Astrocyte of the spinal cord (primary cell): ENCODE results near the gene TNS4.

Source experiments
- DNase-seq: peaks from one replicate; pipeline ENCODE4 v3.0.0; 2011; ENCODE audit warnings: low read depth, low spot score
- H3K4me3 ChIP-seq: 2 replicates; pipeline ENCODE4 v1.5.1; 2011; ENCODE audit warnings: low read depth, mild to moderate bottlenecking, low read length, moderate library complexity
- in situ Hi-C: cut with HindIII; loops from 2 replicates; pipeline ENCODE4 v1.10.0; 2017; ENCODE audit warnings: low sequenced_read_pairs
- TF ChIP-seq, protein P1 (sequence below): IDR thresholded peaks from 2 replicates; pipeline ENCODE4 v1.5.1; 2012; ENCODE audit warnings: low read depth, mild to moderate bottlenecking, low read length, inconsistent platforms

Gene TNS4

DNA sequence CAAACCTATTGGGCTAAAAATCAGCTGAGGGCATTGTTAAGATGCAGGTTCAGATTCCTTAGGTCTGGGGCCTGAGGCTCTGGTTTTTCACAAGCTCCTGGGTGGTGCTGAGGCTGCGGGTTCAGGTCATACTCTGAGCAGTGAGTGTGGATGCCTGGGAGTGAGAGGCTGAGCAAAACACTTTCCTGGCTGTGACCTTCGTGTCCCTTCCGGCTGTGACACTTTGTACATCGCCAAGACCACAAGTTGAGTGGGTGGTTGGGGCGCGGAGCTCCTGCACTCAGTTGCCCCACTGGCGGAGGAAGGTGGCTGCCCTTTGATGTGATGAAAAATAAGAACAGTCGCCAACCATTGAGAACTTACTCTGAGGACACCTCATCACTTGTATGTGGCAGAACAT, 39.0 kb upstream of the TNS4 start:
- TF ChIP-seq, protein P1, sequence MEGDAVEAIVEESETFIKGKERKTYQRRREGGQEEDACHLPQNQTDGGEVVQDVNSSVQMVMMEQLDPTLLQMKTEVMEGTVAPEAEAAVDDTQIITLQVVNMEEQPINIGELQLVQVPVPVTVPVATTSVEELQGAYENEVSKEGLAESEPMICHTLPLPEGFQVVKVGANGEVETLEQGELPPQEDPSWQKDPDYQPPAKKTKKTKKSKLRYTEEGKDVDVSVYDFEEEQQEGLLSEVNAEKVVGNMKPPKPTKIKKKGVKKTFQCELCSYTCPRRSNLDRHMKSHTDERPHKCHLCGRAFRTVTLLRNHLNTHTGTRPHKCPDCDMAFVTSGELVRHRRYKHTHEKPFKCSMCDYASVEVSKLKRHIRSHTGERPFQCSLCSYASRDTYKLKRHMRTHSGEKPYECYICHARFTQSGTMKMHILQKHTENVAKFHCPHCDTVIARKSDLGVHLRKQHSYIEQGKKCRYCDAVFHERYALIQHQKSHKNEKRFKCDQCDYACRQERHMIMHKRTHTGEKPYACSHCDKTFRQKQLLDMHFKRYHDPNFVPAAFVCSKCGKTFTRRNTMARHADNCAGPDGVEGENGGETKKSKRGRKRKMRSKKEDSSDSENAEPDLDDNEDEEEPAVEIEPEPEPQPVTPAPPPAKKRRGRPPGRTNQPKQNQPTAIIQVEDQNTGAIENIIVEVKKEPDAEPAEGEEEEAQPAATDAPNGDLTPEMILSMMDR, result no peak
- in situ Hi-C loops, result no loop called here
- no peak overlapping the region for H3K4me3 ChIP-seq
- DNase-seq, result no peak

DNA sequence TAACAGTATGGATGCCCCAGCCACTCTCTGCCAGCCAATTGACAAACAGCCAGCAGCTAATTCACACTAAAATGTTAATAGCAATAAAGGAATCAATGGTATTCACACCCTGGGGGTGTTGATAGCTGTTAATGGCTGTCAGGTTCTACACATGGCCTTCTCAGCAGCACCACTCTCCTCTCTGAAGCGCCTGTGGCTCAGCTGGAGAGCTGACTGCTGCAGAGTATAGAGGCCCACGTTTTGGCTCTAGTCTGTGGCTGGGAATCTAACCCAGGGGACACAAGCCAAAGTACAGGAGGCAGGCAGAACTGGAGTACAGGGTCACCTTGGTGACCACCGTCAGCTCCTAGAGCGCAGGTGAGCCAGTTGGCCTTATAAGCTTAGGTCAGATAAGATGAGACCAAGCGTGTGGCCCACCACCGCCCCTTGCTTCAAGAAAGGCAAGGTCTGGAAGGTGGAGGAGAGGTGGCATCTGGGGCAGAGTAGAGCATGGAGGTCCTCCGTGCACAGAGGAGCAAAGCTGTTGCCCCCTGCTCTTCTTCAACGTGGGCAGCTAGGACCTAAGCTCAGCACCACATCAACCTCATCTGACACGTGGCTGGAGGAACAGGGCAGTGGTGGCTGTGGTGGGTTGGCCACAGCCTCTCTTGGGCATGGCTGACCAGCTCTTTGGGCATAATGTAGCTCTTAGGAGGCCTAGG, 38.4 kb upstream of the TNS4 start:
- TF ChIP-seq, protein P1, result no peak

DNA sequence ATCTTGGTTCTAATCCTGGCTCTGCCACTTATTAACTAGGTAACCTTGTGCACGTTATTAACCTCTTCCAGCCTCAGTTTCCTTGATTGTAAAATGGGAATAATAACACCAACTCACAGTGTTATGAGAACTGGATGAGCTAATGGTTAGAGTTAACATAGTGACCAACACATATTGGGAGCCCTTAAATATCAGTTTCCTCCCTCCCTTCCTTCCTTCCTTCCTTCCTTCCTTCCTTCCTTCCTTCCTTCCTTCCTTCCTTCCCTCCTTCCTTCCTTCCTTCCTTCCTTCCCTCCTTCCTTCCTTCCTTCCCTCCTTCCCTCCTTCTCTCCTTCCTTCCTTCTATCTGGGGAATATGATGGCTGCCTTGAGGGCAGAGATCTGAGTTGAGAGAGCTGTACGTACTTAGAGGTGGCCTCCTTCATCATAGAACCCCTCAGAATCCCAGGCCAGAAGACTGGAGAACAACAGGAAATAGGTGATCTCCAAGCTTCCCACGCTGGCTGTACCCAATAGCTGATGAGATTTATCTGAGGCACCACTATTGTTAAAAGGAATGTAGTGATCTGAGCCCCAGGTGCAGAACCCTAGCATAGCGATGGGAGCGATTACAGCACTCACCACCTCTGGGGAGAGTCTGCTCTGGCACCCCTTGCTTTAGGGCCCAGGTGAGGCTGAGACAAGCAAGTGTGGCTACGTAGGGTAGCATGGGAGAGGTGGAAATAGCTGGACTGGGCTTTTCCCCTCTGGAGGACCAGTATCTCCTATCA, 37.7 kb upstream of the TNS4 start:
- DNase-seq, result no peak
- in situ Hi-C loops, result no loop called here
- no peak overlapping the region for H3K4me3 ChIP-seq
- TF ChIP-seq, protein P1, result no peak

More for the DNA sequence above, 38.4 kb upstream of the TNS4 start:
- in situ Hi-C loops, result no loop called here
- H3K4me3 ChIP-seq, result no peak overlapping the region
- no peak for DNase-seq

DNA sequence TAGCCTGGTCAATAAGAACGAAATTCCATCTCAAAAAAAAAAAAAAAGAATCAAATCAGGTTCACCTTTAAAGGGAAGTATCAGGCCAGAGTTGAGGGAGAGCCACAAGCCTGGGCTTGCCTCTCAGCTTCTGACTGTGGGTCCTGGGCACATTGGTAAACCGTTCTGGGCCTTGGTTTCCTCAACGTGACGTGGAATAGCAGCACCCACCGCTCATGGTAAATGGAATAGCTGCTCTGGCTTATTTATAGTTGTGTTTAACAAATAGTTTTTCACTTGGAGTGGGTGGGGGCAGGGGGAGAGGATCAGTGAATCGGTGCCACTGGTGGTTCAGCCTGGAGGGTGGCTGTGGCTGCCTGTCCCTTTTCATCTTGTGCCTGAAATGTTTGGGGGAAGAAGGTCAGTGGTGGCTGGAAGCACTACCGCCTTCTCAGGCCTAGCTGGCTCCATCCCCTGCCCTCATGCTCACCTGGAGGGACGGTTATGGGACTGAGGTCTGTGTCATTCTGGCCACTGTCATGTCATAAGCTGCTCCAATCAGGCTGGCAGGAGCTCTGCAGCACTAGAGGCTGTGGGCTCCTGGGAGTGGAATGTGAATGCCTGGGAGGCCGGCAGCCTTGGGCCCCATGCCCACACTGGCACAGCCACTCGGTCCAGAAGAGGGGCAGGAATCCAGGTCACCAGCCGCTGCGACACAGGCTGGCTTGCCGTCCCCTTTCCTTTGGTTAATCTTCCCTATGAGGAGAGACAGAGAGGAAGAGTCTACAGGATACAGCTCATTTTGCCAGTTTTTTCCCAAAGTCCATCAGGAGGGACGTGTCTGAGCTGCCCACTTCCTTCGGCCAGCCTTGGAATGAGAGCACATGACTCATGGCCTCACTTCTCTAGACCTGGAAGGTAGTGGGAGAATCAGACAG, 36.9 kb upstream of the TNS4 start:
- no peak for DNase-seq
- in situ Hi-C loops, result no loop called here
- H3K4me3 ChIP-seq, result no peak overlapping the region
- TF ChIP-seq, protein P1, result no peak

DNA sequence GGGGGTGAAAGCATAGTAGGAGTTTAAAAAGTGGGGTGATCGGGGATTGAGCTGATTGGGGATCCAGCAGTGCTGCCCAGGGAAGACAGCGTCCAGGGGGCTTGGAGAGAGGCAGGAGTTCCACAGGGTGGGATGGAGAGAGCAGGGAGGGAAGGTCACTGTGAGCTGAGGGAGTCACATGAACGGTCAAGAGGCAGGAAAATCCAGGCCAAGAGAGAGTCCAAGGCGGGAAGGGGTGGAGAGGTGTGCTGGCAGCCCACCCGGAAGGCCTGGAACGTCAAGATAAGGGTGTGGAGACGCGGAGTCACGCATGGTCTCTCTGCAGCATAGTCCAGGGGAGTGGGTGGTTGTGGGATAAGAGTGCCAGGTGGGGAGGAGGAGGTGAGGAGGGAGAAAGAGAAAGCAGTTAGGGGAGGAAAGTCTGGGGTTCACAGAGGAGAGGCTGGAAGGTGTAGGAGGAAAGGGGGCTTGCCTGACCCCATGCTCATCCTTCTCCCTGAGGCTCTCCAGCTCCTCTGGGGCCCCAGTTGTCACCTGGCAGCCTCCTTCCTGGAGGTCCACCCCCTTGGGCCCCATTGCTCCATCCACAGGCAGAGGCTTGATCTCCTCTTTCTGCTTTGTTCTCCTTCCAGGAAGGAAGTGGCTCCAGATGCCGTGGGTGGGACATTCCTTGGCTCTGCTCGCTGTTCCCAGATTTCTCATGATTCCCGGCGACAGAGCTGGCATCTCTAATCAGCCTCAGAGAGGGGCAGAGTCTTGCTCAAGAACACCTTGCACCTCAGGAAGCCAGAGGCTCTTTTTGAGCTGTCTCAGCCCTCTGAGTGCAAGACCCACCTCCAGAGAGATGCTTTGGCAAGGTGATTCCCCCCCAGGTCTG, 35.1 kb upstream of the TNS4 start:
- no peak for DNase-seq
- no peak overlapping the region for H3K4me3 ChIP-seq
- TF ChIP-seq, protein P1, result no peak
- in situ Hi-C loops, result no loop called here
